CD4-positive, alpha-beta memory T cell (primary cell): Measurements from ENCODE around the gene GH2. TPM values are rescaled to one million over a fixed set of nuclear protein-coding genes. Genes with fewer than 3 reads are reported as not detected.

ENCODE experiments used
- polyA plus RNA-seq, 2 donors: library from polyadenylated mRNA; unstranded; fragments of 300-500 nt; fragmentation: Illumina TruSeq; gene quantifications; one replicate each; pipeline ENCODE4 v1.2.3, GENCODE V29; 2021
- total RNA-seq, 2 experiments: library from RNA; stranded (reverse); gene quantifications; one replicate each; pipeline ENCODE4 v1.2.3, GENCODE V29; 2021

GH2 gene
- total and polyA plus RNA-seq, 4 experiments from 2014 or later: not detected

Other genes starting within 250 kb of the GH2 start
- gene LIMD2, start 181.8 kb downstream of the GH2 start, total RNA-seq: 100 to 1,000 TPM; 724 to 755 TPM
- gene LIMD2, start 181.8 kb downstream of the GH2 start, polyA plus RNA-seq: 100 to 1,000 TPM; 347 to 569 TPM
- 10 to 100 TPM; 55.6 to 58.3 TPM for gene STRADA, start 140.1 kb downstream of the GH2 start, total RNA-seq
- gene STRADA, start 140.1 kb downstream of the GH2 start, polyA plus RNA-seq: 10 to 100 TPM; 20.0 to 21.3 TPM
- 10 to 100 TPM; 36.7 to 39.0 TPM for gene CCDC47, start 108.3 kb downstream of the GH2 start, total RNA-seq
- gene CCDC47, start 108.3 kb downstream of the GH2 start, polyA plus RNA-seq: 10 to 100 TPM; 31.3 to 46.9 TPM
- 100 to 1,000 TPM; 174 to 183 TPM for gene DDX42, start 107.8 kb downstream of the GH2 start, total RNA-seq
- 10 to 100 TPM in 1 of 2 donors, 1 to 10 TPM in 1; 6.9 to 18.4 TPM for gene DDX42, start 107.8 kb downstream of the GH2 start, polyA plus RNA-seq
- gene PSMC5, start 54.5 kb downstream of the GH2 start, total RNA-seq: 100 to 1,000 TPM; 121 TPM
- 100 to 1,000 TPM; 188 to 227 TPM for gene PSMC5, start 54.5 kb downstream of the GH2 start, polyA plus RNA-seq
- 10 to 100 TPM; 62.1 to 62.2 TPM for gene FTSJ3, start 54.3 kb downstream of the GH2 start, total RNA-seq
- gene FTSJ3, start 54.3 kb downstream of the GH2 start, polyA plus RNA-seq: 10 to 100 TPM; 12.3 to 40.8 TPM
- gene SMARCD2, start 39.3 kb downstream of the GH2 start, total RNA-seq: 100 to 1,000 TPM; 113 to 114 TPM
- gene SMARCD2, start 39.3 kb downstream of the GH2 start, polyA plus RNA-seq: 100 to 1,000 TPM in 1 of 2 donors, 10 to 100 TPM in 1; 80.4 to 125 TPM
- not detected for gene CSH2, start 8.3 kb downstream of the GH2 start, total RNA-seq
- gene CSH2, start 8.3 kb downstream of the GH2 start, polyA plus RNA-seq: not detected
- gene CSH1, start 14.6 kb upstream of the GH2 start, total RNA-seq: not detected
- gene CSH1, start 14.6 kb upstream of the GH2 start, polyA plus RNA-seq: not detected
- not detected for gene CSHL1, start 29.3 kb upstream of the GH2 start, total RNA-seq
- gene CSHL1, start 29.3 kb upstream of the GH2 start, polyA plus RNA-seq: not detected
- gene GH1, start 36.9 kb upstream of the GH2 start, total RNA-seq: not detected
- not detected for gene GH1, start 36.9 kb upstream of the GH2 start, polyA plus RNA-seq
- gene CD79B, start 50.4 kb upstream of the GH2 start, total RNA-seq: 10 to 100 TPM; 16.4 to 17.2 TPM
- 10 to 100 TPM; 54.4 to 57.2 TPM for gene CD79B, start 50.4 kb upstream of the GH2 start, polyA plus RNA-seq
- under 1 TPM; 0.17 to 0.30 TPM for gene SCN4A, start 91.0 kb upstream of the GH2 start, total RNA-seq
- gene SCN4A, start 91.0 kb upstream of the GH2 start, polyA plus RNA-seq: not detected
- gene PRR29, start 116.4 kb upstream of the GH2 start, total RNA-seq: 1 to 10 TPM in 1 of 2 experiments, under 1 TPM in 1; 0.19 to 1.0 TPM
- gene PRR29, start 116.4 kb upstream of the GH2 start, polyA plus RNA-seq: 1 to 10 TPM; 5.6 to 6.0 TPM
- gene ICAM2, start 138.7 kb upstream of the GH2 start, total RNA-seq: 100 to 1,000 TPM; 150 to 158 TPM
- gene ICAM2, start 138.7 kb upstream of the GH2 start, polyA plus RNA-seq: 100 to 1,000 TPM; 411 to 591 TPM
- gene ERN1, start 248.2 kb upstream of the GH2 start, total RNA-seq: 100 to 1,000 TPM; 163 to 172 TPM
- 100 to 1,000 TPM in 1 of 2 donors, 10 to 100 TPM in 1; 47.9 to 124 TPM for gene ERN1, start 248.2 kb upstream of the GH2 start, polyA plus RNA-seq